Adipose tissue (tissue), 3 donors: ENCODE results near the gene ALG9. TPM values are rescaled to one million over a fixed set of nuclear protein-coding genes. Genes with fewer than 3 reads are reported as not detected.
A peak's percentile ranks its signal among the peaks of the same experiment; 100 is the strongest.

Experiments
- H3K27ac ChIP-seq: one replicate; pipeline ENCODE4 v1.5.1; 2013; ENCODE audit warnings: low read depth, low read length
- WGBS, 3 donors: extraction: QIAGEN DNeasy Blood & Tissue Kit; methylation state at CpG; one replicate each; pipeline ENCODE4 v1.1.7; 2013; 5-methylcytosine and 5-hydroxymethylcytosine counted together
- polyA plus RNA-seq, 3 donors: library from polyadenylated mRNA; stranded (reverse); fragments of 200-250 nt; gene quantifications; one replicate each; pipeline ENCODE4 v1.2.3, GENCODE V29; 2013
- donor health status: healthy with polysubstance abuse.
- donor health status: Bipolar disorder and iron deficiency.
- donor health status: healthy.

The ALG9 gene, protein sequence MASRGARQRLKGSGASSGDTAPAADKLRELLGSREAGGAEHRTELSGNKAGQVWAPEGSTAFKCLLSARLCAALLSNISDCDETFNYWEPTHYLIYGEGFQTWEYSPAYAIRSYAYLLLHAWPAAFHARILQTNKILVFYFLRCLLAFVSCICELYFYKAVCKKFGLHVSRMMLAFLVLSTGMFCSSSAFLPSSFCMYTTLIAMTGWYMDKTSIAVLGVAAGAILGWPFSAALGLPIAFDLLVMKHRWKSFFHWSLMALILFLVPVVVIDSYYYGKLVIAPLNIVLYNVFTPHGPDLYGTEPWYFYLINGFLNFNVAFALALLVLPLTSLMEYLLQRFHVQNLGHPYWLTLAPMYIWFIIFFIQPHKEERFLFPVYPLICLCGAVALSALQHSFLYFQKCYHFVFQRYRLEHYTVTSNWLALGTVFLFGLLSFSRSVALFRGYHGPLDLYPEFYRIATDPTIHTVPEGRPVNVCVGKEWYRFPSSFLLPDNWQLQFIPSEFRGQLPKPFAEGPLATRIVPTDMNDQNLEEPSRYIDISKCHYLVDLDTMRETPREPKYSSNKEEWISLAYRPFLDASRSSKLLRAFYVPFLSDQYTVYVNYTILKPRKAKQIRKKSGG
- 10 to 100 TPM; 13.2 to 39.5 (median 18.9) TPM for polyA plus RNA-seq

DNA sequence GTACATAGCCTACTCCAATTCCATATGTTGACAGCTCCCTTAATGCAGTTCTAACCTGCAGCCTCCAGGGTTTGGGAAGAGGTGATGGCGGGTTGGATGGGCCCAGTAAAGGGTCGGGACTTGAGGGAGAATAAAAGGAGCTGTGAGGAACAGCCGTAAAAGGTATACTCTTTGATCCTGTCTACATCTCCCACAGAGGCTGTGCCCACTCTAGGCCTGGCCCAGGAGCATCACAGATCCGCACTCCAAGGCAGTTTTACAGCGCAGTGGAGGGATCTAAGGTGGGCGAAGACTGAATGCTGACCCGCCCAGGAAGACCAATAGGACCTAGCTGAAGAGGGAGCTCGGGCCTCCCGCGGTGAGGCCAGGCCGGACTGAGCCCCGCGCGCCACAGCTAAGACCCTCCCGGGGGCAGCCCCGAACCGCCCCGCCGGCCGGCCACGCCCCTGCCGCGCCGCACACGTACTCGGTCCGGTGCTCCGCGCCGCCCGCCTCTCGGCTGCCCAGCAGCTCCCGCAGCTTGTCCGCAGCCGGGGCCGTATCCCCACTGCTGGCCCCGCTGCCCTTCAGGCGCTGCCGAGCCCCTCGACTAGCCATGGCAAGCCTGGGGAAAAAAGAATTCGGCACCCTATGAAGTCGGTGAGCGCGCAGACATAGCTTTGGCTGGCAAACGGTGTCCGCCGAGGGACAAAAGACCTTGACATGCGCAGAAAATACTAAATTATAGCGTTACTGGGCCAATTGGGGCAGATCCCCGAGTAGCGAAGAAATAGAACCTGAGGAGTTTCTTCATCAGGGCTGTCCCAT is at the start of gene ALG9:
TSS of gene ALG9 (minus strand) at position 696 of the 807 bp plus-strand sequence. CDS start at position 597, 99 bp downstream.
- no peak within 1 kb of the TSS for H3K27ac ChIP-seq
- 0 to 1% (median 0%) methylated on average over 50 to 51 of the region's 51 CpGs for WGBS, 3 donors

DNA sequence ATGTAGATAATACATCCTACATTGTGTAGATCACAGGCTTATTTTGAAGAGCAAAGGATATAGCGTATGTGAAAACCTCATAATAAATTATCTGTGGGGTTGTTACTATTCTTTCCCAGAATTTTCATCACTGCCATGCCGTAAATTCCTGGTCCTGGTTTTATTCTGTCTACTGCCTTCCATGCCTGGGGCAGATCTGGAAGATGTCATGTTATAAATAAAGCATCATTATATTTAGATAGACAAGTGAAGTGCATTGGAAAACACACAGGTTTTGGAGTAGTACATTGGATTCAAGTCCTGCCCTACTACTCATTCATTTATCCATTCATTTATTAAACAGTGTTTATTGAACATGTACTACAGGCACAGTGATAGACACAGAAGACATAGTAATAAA is 49.5 kb upstream of the ALG9 start:
- H3K27ac ChIP-seq: no peak overlapping the region
- 68 to 98% (median 93%) methylated on average over 2 of the region's 2 CpGs for WGBS, 3 donors

DNA sequence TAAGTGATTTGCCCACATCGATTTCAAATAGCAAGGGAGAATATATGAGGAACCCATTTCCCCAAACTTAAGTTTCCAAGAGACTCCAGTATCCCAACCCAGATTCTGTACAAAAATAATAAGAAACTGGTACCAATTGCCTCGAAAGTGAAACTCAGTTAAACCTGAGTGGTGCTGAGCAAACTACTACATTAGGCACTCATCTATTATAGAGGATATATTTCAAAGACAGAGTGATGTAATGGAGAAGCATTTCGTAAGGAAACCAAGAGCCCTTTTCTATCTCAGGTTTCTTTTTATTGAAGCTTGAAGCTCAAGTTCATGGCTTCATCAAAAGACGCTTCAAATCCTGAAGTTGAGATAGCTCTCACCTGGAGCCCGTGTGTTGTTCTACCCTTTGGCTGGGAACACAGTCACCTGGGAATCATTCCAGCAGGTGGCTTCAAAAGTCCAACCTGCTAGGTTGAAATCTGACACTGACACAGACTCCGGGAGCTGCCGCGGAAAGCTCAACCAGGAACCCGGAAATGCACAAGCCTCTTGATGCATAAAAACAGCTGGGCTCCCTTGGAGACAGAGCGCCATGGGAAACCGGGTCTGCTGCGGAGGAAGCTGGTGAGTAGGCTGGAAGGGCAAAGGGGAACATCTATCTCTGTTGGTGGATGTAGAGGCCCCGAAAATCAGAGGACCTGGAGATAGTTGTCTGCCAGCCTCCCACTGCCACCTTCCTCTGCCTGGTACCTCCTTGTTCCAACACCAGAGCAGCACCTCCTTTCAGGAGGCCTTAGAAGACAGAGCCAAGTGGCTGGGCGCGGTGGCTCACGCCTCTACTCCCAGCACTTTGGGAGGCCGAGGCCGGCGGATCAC is 47.2 kb upstream of the ALG9 start, which contains the start of gene C11orf52:
TSS of gene C11orf52 (plus strand) at position 524 of the 867 bp plus-strand sequence. CDS start at position 584, 60 bp downstream.
- 24 to 60% (median 59%) methylated on average over 19 of the region's 19 CpGs for WGBS, 3 donors
- H3K27ac ChIP-seq: no peak within 1 kb of the TSS

DNA sequence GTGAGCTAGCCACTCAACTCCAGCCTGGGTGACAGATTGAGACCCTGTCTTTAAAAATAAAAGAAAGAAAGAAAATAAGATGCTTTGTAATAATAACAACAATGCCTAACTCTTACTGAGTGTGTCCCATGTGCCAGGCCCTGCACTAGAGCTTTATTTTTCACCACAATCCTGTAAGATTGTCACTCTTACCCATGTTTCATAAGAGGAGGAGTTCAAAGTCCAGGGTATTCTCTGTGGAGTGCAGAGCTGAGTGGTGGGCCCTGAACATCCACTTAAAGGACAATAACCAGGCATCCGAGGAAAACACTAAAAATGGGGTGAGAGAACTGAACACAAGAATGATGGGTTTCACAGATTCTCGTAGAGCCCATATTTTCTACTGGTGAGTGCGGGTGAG is 46.4 kb upstream of the ALG9 start:
- no peak overlapping the region for H3K27ac ChIP-seq
- 89 to 97% (median 94%) methylated on average over 3 of the region's 3 CpGs for WGBS, 3 donors

DNA sequence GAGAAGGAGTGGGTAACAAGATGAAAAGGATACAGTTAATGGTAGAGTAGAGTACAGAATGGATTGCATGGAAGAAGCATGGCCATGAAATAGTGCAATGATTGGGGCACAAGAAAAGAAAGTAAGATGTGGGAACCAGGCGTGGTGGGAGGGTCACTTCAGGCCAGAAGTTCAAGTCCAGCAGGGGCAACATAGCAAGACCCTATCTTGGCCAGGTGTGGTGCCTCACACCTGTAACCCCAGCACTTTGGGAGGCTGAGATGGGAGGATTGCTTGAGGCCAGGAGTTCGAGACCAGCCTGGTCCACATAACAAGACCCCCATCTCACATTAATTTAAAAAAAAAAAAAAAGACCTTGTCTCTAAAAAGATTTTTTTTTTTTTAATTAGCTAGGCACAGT is 45.9 kb upstream of the ALG9 start:
- WGBS, 3 donors: 86 to 96% (median 94%) methylated on average over 2 of the region's 2 CpGs
- H3K27ac ChIP-seq: no peak overlapping the region

DNA sequence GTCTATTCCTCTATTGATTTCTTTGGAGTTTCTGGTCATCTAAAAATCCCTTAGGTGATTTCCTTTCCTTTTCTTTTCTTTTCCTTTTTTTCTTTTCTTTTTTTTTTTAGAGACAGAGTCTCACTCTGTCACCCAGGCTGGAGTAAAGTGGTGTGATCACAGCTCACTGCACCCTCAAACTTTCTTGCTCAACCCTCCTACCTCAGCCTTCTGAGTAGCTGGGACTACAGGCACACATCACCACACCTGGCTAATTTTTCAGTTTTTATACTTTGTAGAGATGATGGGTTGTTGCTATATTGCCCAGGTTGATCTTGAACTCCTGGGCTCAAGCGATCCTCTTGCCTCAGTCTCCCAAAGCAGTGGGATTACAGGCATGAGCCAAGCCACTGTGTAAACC is 45.4 kb upstream of the ALG9 start:
- 94 to 98% (median 97%) methylated on average over 1 of the region's 1 CpG for WGBS, 3 donors
- H3K27ac ChIP-seq: no peak overlapping the region

DNA sequence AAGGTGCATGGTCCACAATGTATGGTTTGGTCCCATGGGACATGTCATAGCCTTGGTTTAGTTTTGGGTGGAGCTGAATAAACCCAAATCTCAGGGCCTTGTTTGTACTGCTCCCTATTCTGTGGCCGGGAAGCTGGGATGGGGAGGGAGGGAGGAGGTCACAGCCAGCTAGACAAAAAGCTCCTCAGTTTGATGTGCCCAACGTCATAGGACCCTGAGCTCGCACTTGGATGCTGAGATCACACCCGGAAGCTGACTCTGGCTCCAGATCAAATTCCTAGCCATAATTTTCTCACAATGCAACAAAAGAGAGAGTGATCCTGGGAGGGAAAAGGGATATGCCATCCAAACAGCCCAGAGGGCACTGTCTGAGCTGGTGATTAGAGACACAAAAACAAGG is 42.6 kb upstream of the ALG9 start:
- peak overlapping the region; percentile 25 for H3K27ac ChIP-seq
- WGBS, 3 donors: 28 to 64% (median 47%) methylated on average over 4 of the region's 4 CpGs

DNA sequence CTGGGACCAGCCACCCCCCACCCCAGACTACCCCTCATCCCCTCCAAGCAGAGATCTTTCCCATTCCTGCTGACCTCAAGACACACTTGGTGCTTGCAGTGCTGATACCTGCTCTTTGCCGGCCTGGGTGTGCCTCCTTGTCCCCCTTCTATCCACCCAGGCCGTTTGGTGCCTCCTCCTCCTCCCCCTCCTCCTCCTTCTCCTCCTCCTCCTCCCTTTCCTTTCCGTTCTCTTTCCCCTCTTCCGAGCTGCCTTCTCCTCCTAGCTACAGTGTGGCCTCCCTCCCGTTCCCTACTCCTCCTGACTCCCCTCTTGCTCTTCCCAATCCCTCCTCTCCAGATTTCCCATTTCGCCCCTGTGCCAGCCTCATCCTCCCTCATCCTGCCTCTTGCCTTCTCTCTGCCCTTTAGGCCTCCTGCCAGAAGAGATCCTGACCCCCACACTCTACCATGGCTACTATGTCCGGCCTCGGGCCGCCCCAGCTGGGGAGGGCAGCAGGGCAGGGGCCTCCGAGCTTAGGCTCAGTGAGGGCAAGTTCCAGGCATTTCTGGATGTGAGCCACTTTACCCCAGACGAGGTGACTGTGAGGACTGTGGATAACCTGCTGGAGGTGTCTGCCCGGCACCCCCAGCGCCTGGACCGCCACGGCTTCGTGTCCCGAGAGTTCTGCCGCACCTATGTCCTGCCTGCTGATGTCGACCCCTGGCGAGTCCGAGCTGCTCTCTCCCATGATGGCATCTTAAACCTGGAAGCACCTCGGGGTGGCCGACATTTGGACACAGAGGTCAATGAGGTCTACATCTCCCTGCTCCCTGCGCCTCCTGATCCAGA is 41.9 kb upstream of the ALG9 start:
- peak overlapping the region; percentile 41 for H3K27ac ChIP-seq
- 36 to 72% (median 52%) methylated on average over 24 of the region's 24 CpGs for WGBS, 3 donors

DNA sequence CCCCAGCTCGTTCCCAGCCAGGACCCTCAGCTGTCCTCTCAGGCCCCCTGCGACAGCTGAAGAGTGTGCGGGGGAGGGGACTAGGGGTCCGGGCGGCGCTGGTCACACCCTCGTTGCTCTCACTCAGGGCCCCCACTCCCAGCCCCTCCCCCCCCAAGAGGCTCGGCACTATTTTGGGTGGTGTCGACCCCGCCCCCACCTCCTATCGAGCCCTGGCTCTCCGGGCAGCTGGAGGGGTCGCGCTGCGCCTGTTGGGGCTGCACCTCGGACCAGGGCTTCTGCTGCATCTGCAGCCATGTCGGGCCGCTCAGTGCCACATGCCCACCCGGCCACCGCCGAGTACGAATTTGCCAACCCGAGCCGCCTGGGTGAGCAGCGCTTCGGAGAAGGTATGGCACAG is 41.2 kb upstream of the ALG9 start, which contains the start of gene HSPB2:
TSS of gene HSPB2 (plus strand) at position 200 of the 400 bp plus-strand sequence. CDS start at position 296, 96 bp downstream.
- peak within 1 kb of the TSS; percentile 41 for H3K27ac ChIP-seq
- WGBS, 3 donors: 8 to 45% (median 8%) methylated on average over 22 to 26 of the region's 26 CpGs

DNA sequence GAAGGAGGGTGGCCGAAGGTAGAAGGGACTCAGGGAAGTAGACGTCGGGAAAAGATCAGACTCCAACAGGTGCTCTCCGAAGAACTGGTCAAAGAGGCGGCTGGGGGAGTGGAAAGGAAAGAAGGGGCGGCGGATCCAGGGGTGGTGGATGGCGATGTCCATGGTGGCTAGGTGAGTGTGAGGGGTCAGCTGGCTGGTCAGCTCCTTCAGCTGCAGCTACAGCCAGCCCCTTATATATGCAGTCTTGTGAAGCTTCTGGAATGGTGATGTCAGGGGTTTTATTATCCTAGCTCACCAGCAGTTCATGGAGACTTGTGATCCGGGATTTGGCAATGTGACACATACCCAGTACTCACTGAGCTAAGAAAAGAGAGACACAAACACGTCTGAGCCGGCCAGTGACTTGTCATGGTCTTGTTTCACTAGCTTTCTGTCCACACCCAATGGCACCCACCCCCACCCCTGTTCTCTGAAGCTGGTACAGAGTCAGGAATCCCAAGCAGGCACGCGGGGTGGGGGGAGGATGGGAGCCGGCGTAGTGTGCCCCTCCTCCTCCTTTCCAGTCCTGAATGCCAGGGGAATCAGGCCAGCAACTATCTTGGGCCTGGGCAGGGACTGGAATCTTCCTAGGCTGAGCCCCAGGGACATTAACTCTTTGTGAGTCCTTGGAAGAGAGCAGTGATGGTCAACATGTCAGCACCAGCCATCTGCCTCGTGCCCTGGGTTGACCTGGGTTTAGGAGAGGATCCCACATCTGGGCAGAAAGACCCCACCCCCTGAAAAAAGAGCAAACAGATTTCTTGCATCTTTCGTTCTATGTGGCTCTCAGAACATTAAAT is 40.4 kb upstream of the ALG9 start, which contains the start of gene CRYAB:
TSS of gene CRYAB (minus strand) at position 208 of the 839 bp plus-strand sequence. CDS start at position 162, 46 bp downstream.
- peak within 1 kb of the TSS; percentile 41 for H3K27ac ChIP-seq
- WGBS, 3 donors: 27 to 52% (median 51%) methylated on average over 17 of the region's 17 CpGs

DNA sequence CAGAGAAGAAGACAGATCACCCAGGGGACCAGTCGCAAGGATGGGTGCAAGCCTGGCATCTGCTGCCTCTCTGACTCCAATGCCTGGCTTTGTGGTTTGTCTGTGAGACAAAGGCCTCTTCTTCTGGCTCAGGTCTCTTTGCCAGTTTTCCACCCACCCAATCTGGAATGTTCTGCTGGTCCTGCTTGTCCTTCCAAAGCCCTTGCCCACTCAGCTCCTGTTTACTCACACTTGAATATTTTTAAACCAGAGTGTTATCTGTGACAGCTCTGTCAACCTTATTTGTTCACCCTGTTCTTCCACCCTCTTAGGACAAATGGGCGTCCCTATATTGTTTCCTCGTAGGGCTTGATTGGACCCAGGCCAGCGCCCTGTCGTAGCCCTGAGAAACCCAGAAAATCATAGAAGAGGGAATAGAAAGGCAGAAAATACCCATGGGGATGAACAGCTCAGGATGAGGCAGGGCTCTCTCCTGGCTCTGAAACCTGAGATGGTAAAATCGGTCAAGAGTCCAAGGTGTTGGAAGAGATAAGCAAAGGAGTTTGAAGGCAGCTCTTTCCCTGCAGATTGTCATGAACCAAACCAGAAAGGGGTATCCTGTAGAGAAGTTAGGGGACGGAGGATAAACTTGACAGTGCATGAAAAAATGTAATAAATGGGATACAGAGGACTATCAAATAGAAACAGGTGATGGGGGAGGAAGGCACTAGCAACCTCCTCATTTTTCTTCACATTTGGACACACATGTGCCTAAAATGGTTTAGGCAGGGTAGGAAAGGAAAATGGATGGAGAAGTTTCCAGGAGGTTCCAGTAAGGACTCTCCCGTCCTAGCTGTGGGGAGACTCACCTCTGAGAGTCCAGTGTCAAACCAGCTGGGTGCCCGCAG is 39.5 kb upstream of the ALG9 start:
- no peak overlapping the region for H3K27ac ChIP-seq
- WGBS, 3 donors: 47 to 59% (median 56%) methylated on average over 9 of the region's 9 CpGs

DNA sequence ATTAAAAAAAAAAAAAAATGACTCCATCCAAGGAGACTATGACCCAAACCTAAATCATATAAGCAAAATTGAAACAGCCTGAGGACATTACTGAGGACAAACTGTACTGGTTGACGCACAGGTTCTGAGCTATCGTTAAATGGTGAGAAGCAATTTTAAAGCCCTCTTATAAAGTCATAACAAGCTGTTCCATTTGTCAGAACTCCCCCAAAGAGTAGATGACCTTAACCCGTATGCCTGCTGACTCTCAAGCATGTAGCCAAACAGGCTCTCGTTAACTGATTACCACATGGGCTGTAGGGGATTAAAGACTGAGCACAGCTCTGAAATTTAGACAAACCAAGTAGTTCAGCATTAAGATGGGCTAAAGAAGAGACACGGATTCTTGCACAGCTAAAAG is 38.0 kb upstream of the ALG9 start:
- 71 to 78% (median 78%) methylated on average over 5 of the region's 5 CpGs for WGBS, 3 donors
- H3K27ac ChIP-seq: no peak overlapping the region

DNA sequence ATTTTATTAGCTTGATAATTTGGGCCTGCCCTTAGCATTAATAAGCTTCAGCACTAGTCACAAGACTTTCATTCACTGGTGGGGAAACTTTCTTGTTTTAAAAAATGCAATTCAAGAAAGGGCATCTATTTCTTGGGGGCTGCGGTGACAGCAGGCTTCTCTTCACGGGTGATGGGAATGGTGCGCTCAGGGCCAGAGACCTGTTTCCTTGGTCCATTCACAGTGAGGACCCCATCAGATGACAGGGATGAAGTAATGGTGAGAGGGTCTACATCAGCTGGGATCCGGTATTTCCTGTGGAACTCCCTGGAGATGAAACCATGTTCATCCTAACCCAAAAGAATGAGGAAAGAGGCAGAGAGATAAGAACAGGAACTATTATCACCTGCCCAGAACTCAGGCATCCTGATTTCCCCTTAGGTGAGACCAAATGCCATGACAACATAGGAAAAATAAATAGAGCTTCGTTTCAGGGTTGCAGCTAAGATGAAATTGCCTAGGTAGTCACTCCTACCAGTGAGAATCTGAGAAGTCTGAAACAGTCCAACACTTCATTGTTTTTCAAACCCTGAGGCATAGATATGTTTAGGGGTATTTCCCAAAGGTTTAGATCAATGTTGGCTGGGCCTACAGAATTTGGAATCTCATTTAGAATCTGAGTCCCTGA is 37.4 kb upstream of the ALG9 start:
- WGBS, 3 donors: 76 to 82% (median 78%) methylated on average over 5 of the region's 5 CpGs
- H3K27ac ChIP-seq: no peak overlapping the region

DNA sequence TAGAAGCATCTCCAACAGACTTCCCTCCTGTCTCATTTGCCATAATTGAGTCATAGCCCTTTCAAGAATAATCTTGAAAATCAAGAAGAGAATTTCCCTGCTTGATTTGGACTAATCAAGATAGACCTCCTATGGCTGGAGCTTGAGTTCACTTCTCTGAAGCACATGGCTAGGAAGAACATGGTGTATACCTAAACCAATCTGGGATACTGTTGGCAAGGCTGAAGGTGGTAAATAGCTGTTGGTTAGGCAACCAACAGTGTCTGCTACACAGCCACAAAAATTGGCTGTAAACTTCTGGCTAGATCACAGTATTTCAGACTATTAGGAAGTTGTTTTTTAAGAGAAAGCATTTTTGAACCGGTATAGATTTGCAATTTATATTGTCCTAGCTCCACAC is 35.3 kb upstream of the ALG9 start:
- 81 to 93% (median 84%) methylated on average over 1 of the region's 1 CpG for WGBS, 3 donors
- no peak overlapping the region for H3K27ac ChIP-seq

DNA sequence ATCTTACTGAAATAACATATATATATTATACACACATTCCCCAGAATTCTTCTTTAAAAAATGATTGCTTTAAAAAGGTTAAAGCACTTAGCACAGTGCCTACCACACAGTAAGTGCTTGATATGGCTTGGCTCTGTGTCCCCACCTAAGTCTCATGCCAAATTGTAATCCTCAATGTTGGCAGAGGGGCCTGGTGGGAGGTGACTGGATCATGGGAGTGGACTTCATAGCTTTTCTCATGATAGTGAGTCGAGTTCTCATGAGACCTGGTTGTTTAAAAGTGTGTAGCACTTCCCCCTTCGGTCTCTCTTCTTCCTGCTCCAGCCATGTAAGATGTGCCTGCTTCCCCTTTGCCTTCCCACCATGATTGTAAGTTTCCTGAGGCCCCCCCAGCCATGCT is 34.0 kb upstream of the ALG9 start:
- WGBS, 3 donors: 26 to 52% (median 32%) methylated on average over 2 of the region's 2 CpGs
- no peak overlapping the region for H3K27ac ChIP-seq
